GM12891 (cell line): ENCODE results near the gene TUFM.

ENCODE experiments used
- POLR2A ChIP-seq: IDR thresholded peaks from 2 replicates; pipeline ENCODE4 v1.6.1; 2011; ENCODE audit warnings: low read depth, low read length, control low read depth
- POLR2AphosphoS5 ChIP-seq: IDR thresholded peaks from 2 replicates; pipeline ENCODE4 v1.6.1; 2011; ENCODE audit warnings: low read depth, low read length, control low read depth

DNA sequence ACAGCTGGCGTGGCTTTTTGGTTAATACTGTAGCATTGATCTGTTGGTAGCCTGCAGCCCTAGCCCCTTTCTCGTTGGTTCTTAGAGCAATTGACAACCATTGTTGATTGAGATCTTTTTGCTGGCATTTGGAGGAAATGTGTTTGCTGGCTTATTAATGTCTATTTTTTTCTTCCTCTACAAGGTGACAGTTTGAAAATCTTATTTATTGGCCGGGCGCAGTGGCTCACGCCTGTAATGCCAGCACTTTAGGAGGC, 21.5 kb downstream of the TUFM start:
- TF ChIP-seq POLR2AphosphoS5 (no peak), POLR2A (no peak; the same call in 1 of the 2 replicates)
